Measurements from ENCODE around the gene PRRX2.

PRRX2 gene

GRCh38 chr9:129632460-129632859 is 33.0 kb upstream of the PRRX2 start (continued):
- TF ChIP-seq PATZ1 (CRISPR knock-in tag; IDR thresholded peaks at IDR 0.05; ENCODE audit: borderline replicate concordance) (no peak), ZNF8 (CRISPR knock-in tag; IDR thresholded peaks at IDR 0.05) (no peak), CSRNP3 (CRISPR knock-in tag; IDR thresholded peaks at IDR 0.05) (no peak), ZC3H10 (CRISPR knock-in tag; IDR thresholded peaks at IDR 0.05) (no peak), PPARA (CRISPR knock-in tag; IDR thresholded peaks at IDR 0.05; ENCODE audit: borderline replicate concordance) (no peak)

- no peak for TF ChIP-seq ZNF70 (CRISPR knock-in tag; IDR thresholded peaks at IDR 0.05)
- TF ChIP-seq ZFP3 (CRISPR knock-in tag; IDR thresholded peaks at IDR 0.05), result no peak
- TF ChIP-seq POU6F1 (CRISPR knock-in tag; IDR thresholded peaks at IDR 0.05; ENCODE audit: borderline replicate concordance, low read depth), result no peak
- no peak for TF ChIP-seq ZFP30 (CRISPR knock-in tag; IDR thresholded peaks at IDR 0.05)
- TF ChIP-seq CSDC2 (CRISPR knock-in tag; IDR thresholded peaks at IDR 0.05), result no peak
- TF ChIP-seq SNAI2 (CRISPR knock-in tag; IDR thresholded peaks at IDR 0.05), result no peak
- no peak for ATAC-seq
These were observed 32.2 kb upstream of the PRRX2 start for GRCh38 chr9:129633207-129633606.

GRCh38 chr9:129633848-129634247 is 31.6 kb upstream of the PRRX2 start:
- ATAC-seq, result no peak

More at GRCh38 chr9:129633848-129634247, 31.6 kb upstream of the PRRX2 start:
- TF ChIP-seq TOX (CRISPR knock-in tag; IDR thresholded peaks at IDR 0.05; ENCODE audit: borderline replicate concordance) (no peak), CSDC2 (CRISPR knock-in tag; IDR thresholded peaks at IDR 0.05) (no peak), PPARA (CRISPR knock-in tag; IDR thresholded peaks at IDR 0.05; ENCODE audit: borderline replicate concordance) (no peak), CREB5 (CRISPR knock-in tag; IDR thresholded peaks at IDR 0.05; ENCODE audit: low read depth) (no peak), ISL1 (CRISPR knock-in tag; IDR thresholded peaks at IDR 0.05) (no peak), BACH2 (CRISPR knock-in tag; IDR thresholded peaks at IDR 0.05; ENCODE audit: borderline replicate concordance) (no peak), ZNF565 (CRISPR knock-in tag; conservative IDR thresholded peaks at IDR 0.05; ENCODE audit: low read depth) (no peak), OSR1 (CRISPR knock-in tag; IDR thresholded peaks at IDR 0.05) (no peak), ZNF70 (CRISPR knock-in tag; IDR thresholded peaks at IDR 0.05) (no peak), ZNF8 (CRISPR knock-in tag; IDR thresholded peaks at IDR 0.05) (no peak), ESRRG (CRISPR knock-in tag; IDR thresholded peaks at IDR 0.05) (no peak), PATZ1 (CRISPR knock-in tag; IDR thresholded peaks at IDR 0.05; ENCODE audit: borderline replicate concordance) (no peak), ZC3H10 (CRISPR knock-in tag; IDR thresholded peaks at IDR 0.05) (no peak), TSHZ2 (CRISPR knock-in tag; IDR thresholded peaks at IDR 0.05) (no peak), GLIS3 (CRISPR knock-in tag; IDR thresholded peaks at IDR 0.05) (no peak), ARNTL (CRISPR knock-in tag; IDR thresholded peaks at IDR 0.05; ENCODE audit: borderline replicate concordance, low read depth) (no peak), ZFP3 (CRISPR knock-in tag; IDR thresholded peaks at IDR 0.05) (no peak)
